ENCODE data around the gene ASCL3.
A peak's percentile ranks its signal among the peaks of the same experiment; 100 is the strongest.
"Not testable (repeated sequence)": the region's sequence is repeated elsewhere in the genome, so short reads cannot be mapped to it uniquely, and the experiment has no call there.

The ASCL3 gene

GRCh38 chr11:8980485-8980884 lies 37.7 kb upstream of the ASCL3 start:
- H3K4me3 ChIP-seq (ENCODE audit: low read length) = no peak overlapping the region
- TF ChIP-seq CTCF (conservative IDR thresholded peaks at IDR 0.05; ENCODE audit: low read depth, low read length) = no peak
- DNase-seq (ENCODE audit: low read depth) = no peak

- not testable (repeated sequence) for H3K4me3 ChIP-seq (ENCODE audit: low read length); DNase-seq (ENCODE audit: low read depth)
Measured at GRCh38 chr11:8979365-8979764, 36.5 kb upstream of the ASCL3 start.

- TF ChIP-seq CTCF (conservative IDR thresholded peaks at IDR 0.05; ENCODE audit: low read depth, low read length) = no peak
- H3K4me3 ChIP-seq (ENCODE audit: low read length) = no peak overlapping the region
- DNase-seq (ENCODE audit: low read depth) = no peak
Measured at GRCh38 chr11:8973121-8973520, 30.3 kb upstream of the ASCL3 start.

GRCh38 chr11:8971924-8972316 lies 29.1 kb upstream of the ASCL3 start:
- no peak overlapping the region for H3K4me3 ChIP-seq (ENCODE audit: low read length)
- DNase-seq (ENCODE audit: low read depth) = no peak

GRCh38 chr11:8971196-8971923 lies 28.5 kb upstream of the ASCL3 start:
- no peak overlapping the region for H3K4me3 ChIP-seq (ENCODE audit: low read length)
- no peak for TF ChIP-seq CTCF (conservative IDR thresholded peaks at IDR 0.05; ENCODE audit: low read depth, low read length)
- DNase-seq (ENCODE audit: low read depth) = no peak

More at GRCh38 chr11:8971924-8972316, 29.1 kb upstream of the ASCL3 start:
- TF ChIP-seq CTCF (conservative IDR thresholded peaks at IDR 0.05; ENCODE audit: low read depth, low read length) = no peak

- no peak for DNase-seq (ENCODE audit: low read depth)
- H3K4me3 ChIP-seq (ENCODE audit: low read length) = no peak overlapping the region
- TF ChIP-seq CTCF (conservative IDR thresholded peaks at IDR 0.05; ENCODE audit: low read depth, low read length) = no peak
Measured at GRCh38 chr11:8967184-8967583, 24.4 kb upstream of the ASCL3 start.

- peak; percentile 49 for DNase-seq (ENCODE audit: low read depth)
- peak within 1 kb of the TSS; percentile 83 for H3K4me3 ChIP-seq (ENCODE audit: low read length)
- no peak for TF ChIP-seq CTCF (conservative IDR thresholded peaks at IDR 0.05; ENCODE audit: low read depth, low read length)
Measured at GRCh38 chr11:8964324-8965320, 21.8 kb upstream of the ASCL3 start, which contains the start of gene TMEM9B. TMEM9B (minus strand) TSS chr11:8964442; CDS start chr11:8964313, 129 bp downstream.
